VCaP (cell line): ENCODE measurements around the gene AQP6.

Experiments used
- H3K27ac ChIP-seq: fragments of 450-650 bp; 2 replicates; pipeline ENCODE4 v1.5.1; 2017
- CTCF ChIP-seq: fragments of 450-650 bp; conservative IDR thresholded peaks from 2 replicates; pipeline ENCODE4 v1.5.1; 2017; ENCODE audit warnings: mild to moderate bottlenecking, moderate library complexity

The AQP6 gene

GRCh38 chr12:49966511-49967041 lies 6.2 kb upstream of the AQP6 start:
- TF ChIP-seq CTCF: no peak
- H3K27ac ChIP-seq: peak overlapping the region; percentile 47; the same call in 1 of the 2 replicates

- TF ChIP-seq CTCF: peak; percentile 94
- H3K27ac ChIP-seq: peak overlapping the region; percentile 47; the same call in 1 of the 2 replicates
These were observed 5.5 kb upstream of the AQP6 start for GRCh38 chr12:49967042-49967776.

GRCh38 chr12:49967777-49968250 lies 4.9 kb upstream of the AQP6 start:
- no peak overlapping the region; the same call in 1 of the 2 replicates for H3K27ac ChIP-seq
- TF ChIP-seq CTCF: no peak

GRCh38 chr12:49968471-49968870 lies 4.3 kb upstream of the AQP6 start:
- no peak for TF ChIP-seq CTCF
- H3K27ac ChIP-seq: no peak overlapping the region

GRCh38 chr12:49969027-49969426 lies 3.7 kb upstream of the AQP6 start:
- TF ChIP-seq CTCF: no peak
- no peak overlapping the region for H3K27ac ChIP-seq

GRCh38 chr12:49969651-49970429 lies 2.9 kb upstream of the AQP6 start:
- no peak overlapping the region for H3K27ac ChIP-seq
- no peak for TF ChIP-seq CTCF

GRCh38 chr12:49970658-49971057 lies 2.1 kb upstream of the AQP6 start:
- no peak for TF ChIP-seq CTCF

More at GRCh38 chr12:49970658-49971057, 2.1 kb upstream of the AQP6 start:
- no peak overlapping the region for H3K27ac ChIP-seq
